Mucosa of descending colon (tissue), 3 donors: ENCODE results near the gene NME3. TPM values are rescaled to one million over a fixed set of nuclear protein-coding genes. Genes with fewer than 3 reads are reported as not detected.

Experiments used
- ATAC-seq: fragments of 200-7000 bp; cut with Tn5 transposase; one replicate; pipeline ENCODE4 v1.9.1; 2020; ENCODE audit warnings: mild to moderate bottlenecking, moderate library complexity
- DNase-seq, 3 donors: peaks; one replicate each; pipeline ENCODE4 v3.0.0-alpha.2; 2020
- H3K36me3 ChIP-seq: fragments of 200-600 bp; one replicate; pipeline ENCODE4 v1.8.0; 2021; ENCODE audit warnings: low read depth, mild to moderate bottlenecking
- H3K4me1 ChIP-seq: fragments of 200-600 bp; one replicate; pipeline ENCODE4 v1.8.0; 2021; ENCODE audit warnings: low read depth, mild to moderate bottlenecking
- H3K4me3 ChIP-seq: fragments of 200-600 bp; one replicate; pipeline ENCODE4 v1.8.0; 2021; ENCODE audit warnings: mild to moderate bottlenecking
- H3K9me3 ChIP-seq: fragments of 200-600 bp; one replicate; pipeline ENCODE4 v1.8.0; 2021; ENCODE audit warnings: mild to moderate bottlenecking
- intact Hi-C, 2 donors: fragments of 100-400 bp; cut with DNase I in 1 of 2; cut with micrococcal nuclease in 1 of 2; formaldehyde crosslinking; loops; one replicate each; pipeline versions ENCODE4 v1.11.0 to v1.11.1; 2022; cut with DNase I, micrococcal nuclease
- total RNA-seq, 3 donors: library from RNA; stranded (reverse); fragmentation: NEBNext Ultra II Directional in 2 of 3; extraction: Animal tissue kit (Norgen Biotek cat#: 25700) in 2 of 3; gene quantifications; one replicate each; pipeline versions ENCODE4 v1.2.1 to v1.2.4, GENCODE V29; 2021 to 2023
- TF ChIP-seq, protein P1 (sequence below): fragments of 200-600 bp; IDR thresholded peaks from one replicate; pipeline ENCODE4 v1.8.0; 2022; ENCODE audit warnings: antibody characterized with exemption, mild to moderate bottlenecking
- donor health status: DM: no; HTN: no; CAD: no; lungs with moderate emphysema.
- donor health status: DM: no; HTN: no; CAD: no.
- donor health status: DM: no; HTN: yes; CAD: no.

Gene NME3
- total RNA-seq, 3 donors from 2014 or later: 49.1 to 66.0 (median 56.0) TPM

DNA sequence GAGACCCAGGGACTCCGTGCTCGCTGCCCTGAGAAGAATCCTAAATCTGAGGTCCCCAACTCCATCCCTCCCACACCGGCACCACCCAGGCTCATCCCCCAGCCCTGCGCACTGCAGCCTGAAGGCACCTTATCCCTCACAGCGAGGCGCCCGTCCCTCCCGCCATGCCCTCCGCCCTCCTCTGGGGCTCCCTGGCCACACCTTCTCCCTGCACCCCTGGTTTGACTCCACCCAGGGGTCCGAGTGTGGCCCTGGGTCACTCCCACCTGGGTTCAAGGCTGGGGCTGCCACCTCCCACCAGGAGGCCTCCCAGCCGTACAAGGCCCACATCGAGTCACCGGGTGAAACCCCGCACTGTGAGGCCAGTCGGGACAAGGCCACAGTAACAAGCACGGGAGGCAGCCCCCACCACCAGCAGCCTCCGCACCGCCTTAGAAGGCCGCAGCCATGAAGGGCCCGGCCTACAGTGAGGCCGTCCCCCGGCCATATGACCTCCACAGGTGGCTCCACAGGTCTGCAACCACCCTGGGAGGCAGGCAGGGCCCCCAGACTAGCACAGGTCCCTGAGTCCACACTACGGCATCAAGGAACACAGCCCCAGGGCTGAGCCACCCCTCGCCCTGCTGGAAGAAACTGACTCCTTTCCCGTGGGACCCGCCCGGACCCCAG is 47.0 kb upstream of the NME3 start:
- DNase-seq (no peak), ATAC-seq (no peak)
- Histone ChIP-seq H3K9me3 (no peaks in the 10 kb centered on the region), H3K36me3 (peaks cover 10% of the 10 kb centered on the region), H3K4me1 (no peaks in the 10 kb centered on the region), H3K4me3 (no peak overlapping the region)
- TF ChIP-seq, protein P1, sequence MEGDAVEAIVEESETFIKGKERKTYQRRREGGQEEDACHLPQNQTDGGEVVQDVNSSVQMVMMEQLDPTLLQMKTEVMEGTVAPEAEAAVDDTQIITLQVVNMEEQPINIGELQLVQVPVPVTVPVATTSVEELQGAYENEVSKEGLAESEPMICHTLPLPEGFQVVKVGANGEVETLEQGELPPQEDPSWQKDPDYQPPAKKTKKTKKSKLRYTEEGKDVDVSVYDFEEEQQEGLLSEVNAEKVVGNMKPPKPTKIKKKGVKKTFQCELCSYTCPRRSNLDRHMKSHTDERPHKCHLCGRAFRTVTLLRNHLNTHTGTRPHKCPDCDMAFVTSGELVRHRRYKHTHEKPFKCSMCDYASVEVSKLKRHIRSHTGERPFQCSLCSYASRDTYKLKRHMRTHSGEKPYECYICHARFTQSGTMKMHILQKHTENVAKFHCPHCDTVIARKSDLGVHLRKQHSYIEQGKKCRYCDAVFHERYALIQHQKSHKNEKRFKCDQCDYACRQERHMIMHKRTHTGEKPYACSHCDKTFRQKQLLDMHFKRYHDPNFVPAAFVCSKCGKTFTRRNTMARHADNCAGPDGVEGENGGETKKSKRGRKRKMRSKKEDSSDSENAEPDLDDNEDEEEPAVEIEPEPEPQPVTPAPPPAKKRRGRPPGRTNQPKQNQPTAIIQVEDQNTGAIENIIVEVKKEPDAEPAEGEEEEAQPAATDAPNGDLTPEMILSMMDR: no peak
- intact Hi-C loops: no loop called here

DNA sequence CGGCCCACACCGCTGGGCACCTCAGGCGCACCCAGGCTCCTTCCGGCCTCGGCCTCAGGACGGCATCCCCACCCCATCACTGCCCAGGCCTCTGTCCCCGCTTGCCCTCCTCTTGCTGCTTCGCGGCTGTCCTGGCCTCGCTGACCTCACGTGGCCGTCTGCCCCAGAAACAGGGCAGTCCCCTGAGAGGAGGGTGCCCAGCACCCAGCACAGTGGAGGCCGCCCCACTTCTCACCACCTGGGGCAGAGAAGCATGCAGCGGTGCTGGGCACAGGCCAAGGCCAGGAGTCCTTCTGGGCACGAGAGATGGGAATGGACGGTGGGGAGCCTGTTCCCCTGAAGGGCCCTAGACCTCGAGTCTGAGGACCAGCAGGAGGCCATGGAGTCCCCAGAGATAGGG is 46.4 kb upstream of the NME3 start:
- Histone ChIP-seq H3K9me3 (no peaks in the 10 kb centered on the region), H3K36me3 (peaks cover 10% of the 10 kb centered on the region), H3K4me1 (no peaks in the 10 kb centered on the region), H3K4me3 (no peak overlapping the region)
- DNase-seq (no peak), ATAC-seq (no peak)
- TF ChIP-seq, protein P1: no peak
- intact Hi-C loops: no loop called here

DNA sequence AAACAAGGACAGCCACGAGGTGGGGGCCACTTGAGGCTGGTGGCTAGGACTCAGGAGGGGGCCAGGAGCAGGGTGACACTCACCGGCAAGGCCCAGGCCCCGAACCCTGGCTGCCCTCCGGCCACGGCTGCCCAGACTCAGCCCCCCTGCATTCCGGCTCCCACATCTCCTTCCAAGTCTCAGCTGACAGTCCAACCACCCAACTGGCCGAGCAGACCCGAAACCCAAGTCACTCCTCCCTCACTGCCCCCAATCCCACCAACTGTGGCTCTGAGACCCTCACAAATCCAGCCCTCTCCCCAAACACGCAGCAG is 45.9 kb upstream of the NME3 start:
- intact Hi-C loops: no loop called here
- TF ChIP-seq, protein P1: no peak
- DNase-seq (no peak), ATAC-seq (no peak)
- no peaks in the 10 kb centered on the region for H3K4me1 ChIP-seq
- H3K9me3 ChIP-seq: no peaks in the 10 kb centered on the region
- H3K36me3 ChIP-seq: peaks cover 6% of the 10 kb centered on the region
- no peak overlapping the region for H3K4me3 ChIP-seq

DNA sequence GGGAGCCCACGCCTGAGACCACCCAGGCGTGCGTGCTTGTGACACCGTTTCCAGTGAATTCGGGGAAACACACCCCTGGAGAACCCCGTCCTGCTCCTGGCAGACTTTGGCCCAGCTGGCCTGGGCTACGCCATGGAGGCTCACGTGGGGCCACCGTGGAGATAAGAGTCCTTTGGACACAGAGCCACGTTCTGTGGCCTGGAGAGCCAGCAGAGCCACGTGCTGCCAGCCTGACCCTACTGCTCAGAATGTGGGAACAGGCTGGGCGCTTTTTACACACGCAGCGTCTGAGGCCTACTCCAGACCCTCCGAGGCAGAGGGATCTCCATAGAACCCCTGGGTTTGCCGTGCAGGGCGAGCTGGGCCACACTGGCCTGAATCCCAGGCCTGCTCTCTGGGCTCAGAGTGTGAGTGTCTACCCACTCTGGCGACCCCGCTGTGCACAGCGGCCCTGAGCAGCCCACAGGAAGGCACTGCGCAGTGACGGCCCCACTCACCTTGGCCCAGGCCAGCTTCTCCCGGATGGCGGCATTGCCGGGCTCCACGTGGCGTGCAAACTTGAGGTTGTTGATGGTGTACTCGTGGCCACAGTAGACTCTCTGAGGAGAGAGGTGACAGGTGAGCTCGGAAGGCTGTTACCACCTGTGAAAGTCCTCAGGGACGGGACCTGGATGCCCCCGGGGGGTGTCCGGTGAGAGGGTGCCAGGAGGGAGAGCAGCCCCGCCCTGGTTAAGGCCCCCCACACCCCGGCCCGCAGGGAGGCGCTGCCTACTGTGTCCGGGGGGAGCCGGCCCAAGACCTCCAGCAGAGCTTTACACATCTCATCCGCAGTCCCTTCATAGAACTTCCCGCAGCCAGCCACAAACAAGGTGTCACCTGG is 45.3 kb upstream of the NME3 start:
- Histone ChIP-seq H3K9me3 (no peaks in the 10 kb centered on the region), H3K36me3 (peaks cover 5% of the 10 kb centered on the region), H3K4me1 (no peaks in the 10 kb centered on the region), H3K4me3 (no peak overlapping the region)
- TF ChIP-seq, protein P1: no peak
- ATAC-seq: no peak
- intact Hi-C loops: no loop called here
- no peak for DNase-seq

DNA sequence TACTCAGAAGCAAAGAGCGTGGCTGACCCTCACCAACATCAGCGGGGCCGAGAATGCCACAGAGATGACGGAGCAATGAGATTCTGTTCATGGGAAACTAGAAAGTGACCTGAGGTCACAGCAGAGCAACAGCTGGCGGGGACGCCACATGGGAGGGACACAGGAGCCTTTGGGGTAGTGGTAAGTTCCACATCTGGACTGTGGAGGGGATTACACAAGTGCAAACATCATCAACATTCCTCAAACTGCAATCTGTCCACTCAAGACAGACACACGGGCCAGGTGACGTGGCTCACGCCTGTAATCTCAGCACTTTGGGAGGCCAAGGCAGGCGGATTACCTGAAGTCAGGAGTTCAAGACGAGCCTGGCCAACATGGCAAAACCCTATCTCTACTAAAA is 44.1 kb upstream of the NME3 start:
- TF ChIP-seq, protein P1: no peak
- Histone ChIP-seq H3K4me3 (no peak overlapping the region), H3K36me3 (peaks cover 5% of the 10 kb centered on the region), H3K4me1 (no peaks in the 10 kb centered on the region), H3K9me3 (no peaks in the 10 kb centered on the region)
- intact Hi-C loops: no loop called here
- DNase-seq (no peak), ATAC-seq (no peak)
